Measurements from ENCODE around the gene CXCL16.

GRCh38 chr17:4712526-4712925 lies 27.2 kb downstream of the CXCL16 start:
- TF ChIP-seq CTCF (IDR thresholded peaks at IDR 0.05; ENCODE audit: insufficient read depth, low read length, poor library complexity, severe bottlenecking): no peak
- no peak for TF ChIP-seq EZH2phosphoT487 (conservative IDR thresholded peaks at IDR 0.05; ENCODE audit: low read length)
